Loucy (cell line): ENCODE data around the gene OGDH.

Experiments
- CTCF ChIP-seq: fragments of 200-600 bp; sonication (generic); conservative IDR thresholded peaks from 2 replicates; pipeline ENCODE4 v1.5.1; 2014; ENCODE audit warnings: mild to moderate bottlenecking, antibody characterized with exemption, low read length
- EZH2phosphoT487 ChIP-seq: fragments of 200-600 bp; IDR thresholded peaks from 2 replicates; pipeline ENCODE4 v1.6.1; 2018; ENCODE audit warnings: antibody characterized with exemption, mild to moderate bottlenecking, moderate library complexity, borderline replicate concordance

- no peak for TF ChIP-seq EZH2phosphoT487
- TF ChIP-seq CTCF = no peak
These were observed 58.5 kb downstream of the OGDH start for GRCh38 chr7:44664780-44665461.
